ENCODE results near the gene DUS1L. TPM values are rescaled to one million over a fixed set of nuclear protein-coding genes. Genes with fewer than 3 reads are reported as not detected.

Gene DUS1L
- polyA plus RNA-seq, 1 donor = 63.4 TPM

- DNase-seq = no peak
These were observed 10.3 kb downstream of the DUS1L start for GRCh38 chr17:82055023-82055964.

GRCh38 chr17:82054351-82055022 is 11.1 kb downstream of the DUS1L start:
- no peak for DNase-seq

GRCh38 chr17:82053556-82054263 is 11.9 kb downstream of the DUS1L start:
- DNase-seq = no peak

- DNase-seq = no peak
These were observed 12.5 kb downstream of the DUS1L start for GRCh38 chr17:82053130-82053529.

GRCh38 chr17:82052638-82053059 is 13.0 kb downstream of the DUS1L start:
- DNase-seq = no peak

- peak; percentile 74 for DNase-seq
These were observed 13.6 kb downstream of the DUS1L start, which contains the start of the genes GPS1 and RFNG for GRCh38 chr17:82051776-82052637. GPS1 (plus strand) TSS chr17:82051898; CDS start chr17:82051932, 34 bp downstream. RFNG (minus strand) TSS chr17:82051811; CDS start chr17:82051766, 45 bp downstream.

GRCh38 chr17:82050761-82051641 is 14.6 kb downstream of the DUS1L start:
- no peak for DNase-seq

GRCh38 chr17:82050152-82050760 is 15.3 kb downstream of the DUS1L start:
- no peak for DNase-seq

- no peak for DNase-seq
These were observed 16.1 kb downstream of the DUS1L start for GRCh38 chr17:82049521-82049971.

GRCh38 chr17:82049106-82049505 is 16.5 kb downstream of the DUS1L start:
- no peak for DNase-seq

GRCh38 chr17:82048571-82048971 is 17.0 kb downstream of the DUS1L start:
- DNase-seq = no peak

- DNase-seq = no peak
These were observed 17.6 kb downstream of the DUS1L start for GRCh38 chr17:82047914-82048570.

GRCh38 chr17:82047379-82047778 is 18.2 kb downstream of the DUS1L start:
- no peak for DNase-seq

- DNase-seq = no peak
These were observed 18.7 kb downstream of the DUS1L start for GRCh38 chr17:82046903-82047302.

GRCh38 chr17:82045936-82046484 is 19.6 kb downstream of the DUS1L start:
- no peak for DNase-seq

GRCh38 chr17:82043507-82043906 is 22.1 kb downstream of the DUS1L start:
- DNase-seq = no peak

- DNase-seq = no peak
These were observed 23.0 kb downstream of the DUS1L start for GRCh38 chr17:82042649-82043048.

GRCh38 chr17:82041144-82041814 is 24.3 kb downstream of the DUS1L start:
- DNase-seq = no peak
